ENCODE results near the gene STK10.

The STK10 gene

GRCh38 chr5:172059661-172060100, 128.3 kb downstream of the STK10 start:
- DNase-seq (ENCODE audit: low read depth in 1 of 2, low spot score in 1 of 2), result no peak

GRCh38 chr5:172058088-172058487, 129.9 kb downstream of the STK10 start:
- no peak for DNase-seq (ENCODE audit: low read depth in 1 of 2, low spot score in 1 of 2)

GRCh38 chr5:172055996-172056395, 132.0 kb downstream of the STK10 start:
- DNase-seq (ENCODE audit: low read depth in 1 of 2, low spot score in 1 of 2), result no peak

GRCh38 chr5:172055421-172055820, 132.6 kb downstream of the STK10 start:
- DNase-seq (ENCODE audit: low read depth in 1 of 2, low spot score in 1 of 2), result no peak

- DNase-seq (ENCODE audit: low read depth in 1 of 2, low spot score in 1 of 2), result no peak
These were observed 133.3 kb downstream of the STK10 start for GRCh38 chr5:172054611-172055153.

GRCh38 chr5:172052450-172053236, 135.4 kb downstream of the STK10 start:
- DNase-seq (ENCODE audit: low read depth in 1 of 2, low spot score in 1 of 2), result no peak

- no peak for DNase-seq (ENCODE audit: low read depth in 1 of 2, low spot score in 1 of 2)
These were observed 136.2 kb downstream of the STK10 start for GRCh38 chr5:172051643-172052339.

GRCh38 chr5:172050080-172050479, 137.9 kb downstream of the STK10 start:
- no peak for DNase-seq (ENCODE audit: low read depth in 1 of 2, low spot score in 1 of 2)

GRCh38 chr5:172049226-172049796, 138.7 kb downstream of the STK10 start:
- no peak for DNase-seq (ENCODE audit: low read depth in 1 of 2, low spot score in 1 of 2)

- DNase-seq (ENCODE audit: low read depth in 1 of 2, low spot score in 1 of 2), result no peak
These were observed 139.4 kb downstream of the STK10 start for GRCh38 chr5:172048539-172049101.

- DNase-seq (ENCODE audit: low read depth in 1 of 2, low spot score in 1 of 2), result no peak
These were observed 139.9 kb downstream of the STK10 start for GRCh38 chr5:172048170-172048422.

GRCh38 chr5:172046593-172046992, 141.4 kb downstream of the STK10 start:
- DNase-seq (ENCODE audit: low read depth in 1 of 2, low spot score in 1 of 2), result no peak

GRCh38 chr5:172045315-172045632, 142.8 kb downstream of the STK10 start:
- no peak for DNase-seq (ENCODE audit: low read depth in 1 of 2, low spot score in 1 of 2)

- DNase-seq (ENCODE audit: low read depth in 1 of 2, low spot score in 1 of 2), result no peak
These were observed 143.3 kb downstream of the STK10 start for GRCh38 chr5:172044631-172045314.

- DNase-seq (ENCODE audit: low read depth in 1 of 2, low spot score in 1 of 2), result no peak
These were observed 144.2 kb downstream of the STK10 start for GRCh38 chr5:172043865-172044264.

- DNase-seq (ENCODE audit: low read depth in 1 of 2, low spot score in 1 of 2), result no peak
These were observed 145.8 kb downstream of the STK10 start for GRCh38 chr5:172042183-172042582.

GRCh38 chr5:172038167-172038566, 149.9 kb downstream of the STK10 start:
- no peak for DNase-seq (ENCODE audit: low read depth in 1 of 2, low spot score in 1 of 2)

- DNase-seq (ENCODE audit: low read depth in 1 of 2, low spot score in 1 of 2), result no peak
These were observed 153.0 kb downstream of the STK10 start for GRCh38 chr5:172035049-172035448.

GRCh38 chr5:172031894-172032461, 156.0 kb downstream of the STK10 start:
- no peak for DNase-seq (ENCODE audit: low read depth in 1 of 2, low spot score in 1 of 2)

GRCh38 chr5:172029876-172030275, 158.1 kb downstream of the STK10 start:
- DNase-seq (ENCODE audit: low read depth in 1 of 2, low spot score in 1 of 2), result no peak

GRCh38 chr5:172028167-172028566, 159.9 kb downstream of the STK10 start:
- no peak for DNase-seq (ENCODE audit: low read depth in 1 of 2, low spot score in 1 of 2)
